ENCODE results near the gene POFUT2. TPM values are rescaled to one million over a fixed set of nuclear protein-coding genes. Genes with fewer than 3 reads are reported as not detected.
A peak's percentile ranks its signal among the peaks of the same experiment; 100 is the strongest.

POFUT2 gene
- total RNA-seq, 4 donors from 2014 or later = 7.9 to 11.4 (median 9.4) TPM

- TF ChIP-seq POLR2A (IDR thresholded peaks at IDR 0.05) = no peak
- TF ChIP-seq, protein P1, sequence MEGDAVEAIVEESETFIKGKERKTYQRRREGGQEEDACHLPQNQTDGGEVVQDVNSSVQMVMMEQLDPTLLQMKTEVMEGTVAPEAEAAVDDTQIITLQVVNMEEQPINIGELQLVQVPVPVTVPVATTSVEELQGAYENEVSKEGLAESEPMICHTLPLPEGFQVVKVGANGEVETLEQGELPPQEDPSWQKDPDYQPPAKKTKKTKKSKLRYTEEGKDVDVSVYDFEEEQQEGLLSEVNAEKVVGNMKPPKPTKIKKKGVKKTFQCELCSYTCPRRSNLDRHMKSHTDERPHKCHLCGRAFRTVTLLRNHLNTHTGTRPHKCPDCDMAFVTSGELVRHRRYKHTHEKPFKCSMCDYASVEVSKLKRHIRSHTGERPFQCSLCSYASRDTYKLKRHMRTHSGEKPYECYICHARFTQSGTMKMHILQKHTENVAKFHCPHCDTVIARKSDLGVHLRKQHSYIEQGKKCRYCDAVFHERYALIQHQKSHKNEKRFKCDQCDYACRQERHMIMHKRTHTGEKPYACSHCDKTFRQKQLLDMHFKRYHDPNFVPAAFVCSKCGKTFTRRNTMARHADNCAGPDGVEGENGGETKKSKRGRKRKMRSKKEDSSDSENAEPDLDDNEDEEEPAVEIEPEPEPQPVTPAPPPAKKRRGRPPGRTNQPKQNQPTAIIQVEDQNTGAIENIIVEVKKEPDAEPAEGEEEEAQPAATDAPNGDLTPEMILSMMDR (IDR thresholded peaks at IDR 0.05) = no peak
- Histone ChIP-seq H3K4me1 (peaks cover 28 to 75% (median 43%) of the 10 kb centered on the region in 3 donors), H3K9me3 (no peaks in the 10 kb centered on the region), H3K27ac (peak overlapping the region in 3 of 4 donors; percentile 92 to 95 (median 93)), H3K4me3 (no peak overlapping the region), H3K36me3 (no peaks in the 10 kb centered on the region), H3K27me3 (no peaks in the 10 kb centered on the region)
- WGBS, 2 donors = 52 to 78% methylated on average over 5 to 11 of the region's 34 CpGs
- no peak for DNase-seq
- intact Hi-C loops (cut with DNase I) = loop anchor here (2.0 kb wide), 1 partner anchor 147 kb away; no protein-coding TSS in a partner anchor
These were observed 4.1 kb upstream of the POFUT2 start for GRCh38 chr21:45291613-45292398.

- TF ChIP-seq, protein P1 (IDR thresholded peaks at IDR 0.05) = no peak
- no peak for TF ChIP-seq POLR2A (IDR thresholded peaks at IDR 0.05)
- H3K4me3 ChIP-seq = no peak overlapping the region
- peak overlapping the region in 3 of 4 donors; percentile 92 to 95 (median 93) for H3K27ac ChIP-seq
- intact Hi-C loops (cut with DNase I) = loop anchor here (2.0 kb wide), 1 partner anchor 148 kb away; no protein-coding TSS in a partner anchor
- H3K9me3 ChIP-seq = no peaks in the 10 kb centered on the region
- 36 to 59% methylated on average over 7 to 10 of the region's 14 CpGs for whole genome bisulfite sequencing, 2 donors
- H3K36me3 ChIP-seq = no peaks in the 10 kb centered on the region
- DNase-seq = no peak
- no peaks in the 10 kb centered on the region for H3K27me3 ChIP-seq
- H3K4me1 ChIP-seq = peaks cover 32 to 80% (median 48%) of the 10 kb centered on the region in 3 donors
These were observed 3.4 kb upstream of the POFUT2 start for GRCh38 chr21:45290948-45291612.

DNA sequence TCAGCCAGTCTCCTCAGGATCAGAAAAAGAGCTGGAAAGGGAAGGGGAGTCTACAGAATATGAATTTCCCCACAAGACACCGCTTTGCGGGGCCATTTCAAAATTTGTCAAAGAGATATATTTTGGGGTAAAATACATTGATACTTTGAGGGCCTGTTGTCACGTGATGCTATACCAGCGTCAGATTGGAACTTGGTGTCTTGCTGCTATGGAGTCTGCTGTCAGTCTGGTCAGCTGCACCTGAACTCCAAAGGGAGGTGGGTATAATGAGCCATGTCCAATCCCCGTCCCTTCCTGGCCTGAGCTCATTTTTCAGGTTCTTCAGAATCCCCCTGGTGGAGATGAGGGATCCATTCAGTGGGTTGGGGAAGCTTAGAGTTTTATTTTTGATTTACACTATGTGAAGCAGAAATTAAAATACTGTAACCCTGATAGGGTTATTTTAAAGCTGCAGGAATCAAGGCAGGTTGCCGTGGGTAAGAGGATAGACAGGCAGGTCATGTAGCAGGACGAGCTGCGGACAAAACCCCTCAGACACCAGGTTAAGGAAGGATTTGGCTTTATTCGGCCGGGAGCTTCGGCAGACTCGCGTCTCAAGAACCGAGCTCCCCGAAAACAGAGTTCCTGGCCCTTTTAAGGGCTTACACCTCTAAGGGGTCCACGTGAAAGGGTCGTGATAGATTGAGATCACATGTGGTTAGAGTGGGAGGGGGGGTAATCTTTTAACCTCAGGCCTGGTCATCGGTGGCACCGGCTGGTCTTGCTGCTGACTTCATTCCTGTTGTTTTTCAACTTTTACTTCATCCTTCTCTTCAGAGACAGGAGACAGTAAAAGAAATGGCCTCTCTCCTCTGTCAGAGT, 2.2 kb upstream of the POFUT2 start:
- Histone ChIP-seq H3K4me3 (no peak overlapping the region), H3K27me3 (no peaks in the 10 kb centered on the region), H3K27ac (no peak overlapping the region), H3K4me1 (peaks cover 32 to 68% (median 44%) of the 10 kb centered on the region in 3 donors), H3K9me3 (no peaks in the 10 kb centered on the region), H3K36me3 (peaks cover under 1 to 11% (median 6%) of the 10 kb centered on the region in 3 donors)
- 86 to 89% methylated on average over 19 of the region's 19 CpGs for WGBS, 2 donors
- intact Hi-C loops (cut with DNase I) = loop anchor here (2.0 to 10.0 kb wide), 2 partner anchors 145 to 149 kb away; no protein-coding TSS in a partner anchor
- no peak for DNase-seq
- TF ChIP-seq, protein P1 (IDR thresholded peaks at IDR 0.05) = peak in 1 of 6 experiments; percentile 7
- no peak for TF ChIP-seq POLR2A (IDR thresholded peaks at IDR 0.05)

- WGBS, 2 donors = 70 to 84% methylated on average over 2 to 3 of the region's 3 CpGs
- peaks cover 30 to 62% (median 41%) of the 10 kb centered on the region in 3 donors for H3K4me1 ChIP-seq
- no peak overlapping the region for H3K4me3 ChIP-seq
- no peaks in the 10 kb centered on the region for H3K27me3 ChIP-seq
- no peak overlapping the region for H3K27ac ChIP-seq
- TF ChIP-seq, protein P1 (IDR thresholded peaks at IDR 0.05) = no peak
- no peak for TF ChIP-seq POLR2A (IDR thresholded peaks at IDR 0.05)
- H3K36me3 ChIP-seq = peaks cover 8 to 19% (median 10%) of the 10 kb centered on the region in 3 donors
- H3K9me3 ChIP-seq = no peaks in the 10 kb centered on the region
- DNase-seq = no peak
- intact Hi-C loops (cut with DNase I) = loop anchor here (10.0 kb wide), 1 partner anchor 144 kb away; no protein-coding TSS in a partner anchor
These were observed 1.4 kb upstream of the POFUT2 start for GRCh38 chr21:45289134-45289533.
